WTC11 (cell line): ENCODE data around the gene CEP85L.

ENCODE experiments used
- ATF1 ChIP-seq: sonication (generic); formaldehyde crosslinking; IDR thresholded peaks from 2 replicates; pipeline ENCODE4 v1.8.1; 2023; ENCODE audit warnings: mild to moderate bottlenecking, moderate library complexity, missing genetic modification reagents
- CTCF ChIP-seq: fragments of 200-600 bp; IDR thresholded peaks from 2 replicates; pipeline ENCODE4 v1.8.0; 2022; ENCODE audit warnings: antibody characterized with exemption
- FOXJ3 ChIP-seq: sonication (generic); formaldehyde crosslinking; IDR thresholded peaks from 2 replicates; pipeline ENCODE4 v1.9.0; 2021; ENCODE audit warnings: missing genetic modification reagents, mild to moderate bottlenecking, borderline replicate concordance
- USF2 ChIP-seq: sonication (generic); formaldehyde crosslinking; IDR thresholded peaks from 2 replicates; pipeline ENCODE4 v1.8.1; 2023; ENCODE audit warnings: mild to moderate bottlenecking, missing genetic modification reagents, moderate library complexity
- ZNF416 ChIP-seq: fragments of 250-450 bp; sonication (Bioruptor Pico); IDR thresholded peaks from 2 replicates; pipeline ENCODE4 v1.9.0; 2021; ENCODE audit warnings: mild to moderate bottlenecking, inconsistent platforms
- ZNF425 ChIP-seq: fragments of 250-450 bp; sonication (Bioruptor Pico); conservative IDR thresholded peaks from 2 replicates; pipeline ENCODE4 v1.9.0; 2021; ENCODE audit warnings: mild to moderate bottlenecking

GRCh38 chr6:118562248-118562647 is 89.1 kb downstream of the CEP85L start:
- TF ChIP-seq FOXJ3 (CRISPR knock-in tag) (no peak), CTCF (no peak), ZNF425 (no peak), ZNF416 (CRISPR knock-in tag) (no peak), ATF1 (no peak), USF2 (CRISPR knock-in tag) (no peak)
